GM12892 (cell line): ENCODE measurements around the gene CCDC88C.

Experiments
- DNase-seq: peaks from one replicate; pipeline ENCODE4 v3.0.0; 2011; ENCODE audit not compliant: insufficient read length
- FAIRE-seq: peaks from 2 replicates; lab custom pipeline; 2011; peaks lifted over from hg19 to GRCh38; lab: Jason Lieb, UNC
- POLR2A ChIP-seq: IDR thresholded peaks from 2 replicates; pipeline ENCODE4 v1.6.1; 2011; ENCODE audit warnings: low read depth, low read length, control low read depth
- POLR2AphosphoS5 ChIP-seq: IDR thresholded peaks from 2 replicates; pipeline ENCODE4 v1.6.1; 2011; ENCODE audit warnings: low read depth, low read length, control low read depth
- TAF1 ChIP-seq: IDR thresholded peaks from 2 replicates; pipeline ENCODE4 v1.6.1; 2011; ENCODE audit warnings: low read depth, mild to moderate bottlenecking, control low read depth, low read length, borderline replicate concordance

CCDC88C gene

DNA sequence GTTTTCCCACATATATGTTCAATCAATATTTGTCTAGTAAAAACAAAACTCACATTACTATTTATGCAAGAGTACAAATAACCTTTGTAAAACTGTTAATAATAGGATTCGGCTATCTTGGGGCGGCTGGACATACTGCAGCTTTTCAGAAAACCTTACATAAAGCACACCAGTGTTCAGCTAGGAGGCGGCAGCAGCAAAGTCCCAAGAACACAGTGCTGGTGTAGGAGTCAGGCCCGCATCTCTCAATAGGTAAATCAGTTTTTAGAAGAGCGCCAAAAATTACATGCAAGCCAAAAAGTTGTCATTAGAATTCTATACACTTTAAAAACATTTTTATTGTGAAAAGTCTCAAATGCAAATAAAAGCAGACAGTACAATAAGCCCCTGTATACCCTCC, 37.5 kb downstream of the CCDC88C start:
- TF ChIP-seq POLR2A (no peak), POLR2AphosphoS5 (no peak), TAF1 (no peak)
- no peak for DNase-seq
- no peak for FAIRE-seq

DNA sequence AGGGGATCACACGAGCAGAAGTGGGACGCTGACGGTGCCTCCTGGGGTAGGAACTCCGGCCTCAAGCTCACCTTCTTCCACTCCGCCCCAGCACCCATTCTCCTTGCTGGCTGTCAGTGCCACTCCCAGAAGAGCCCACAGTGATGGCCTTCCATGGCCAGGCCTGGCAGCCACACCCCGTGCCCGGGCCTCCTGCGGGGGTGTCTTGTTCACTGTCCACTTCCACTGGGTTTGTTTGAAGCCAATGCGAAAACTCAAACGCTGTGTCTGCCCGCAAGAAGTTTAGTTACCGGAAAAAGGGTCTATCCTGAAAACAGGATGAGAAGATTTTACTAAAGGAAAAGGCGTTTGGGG, 38.1 kb downstream of the CCDC88C start:
- FAIRE-seq = no peak
- DNase-seq = no peak
- TF ChIP-seq POLR2AphosphoS5 = no peak
- no peak for TF ChIP-seq TAF1
- no peak for TF ChIP-seq POLR2A

DNA sequence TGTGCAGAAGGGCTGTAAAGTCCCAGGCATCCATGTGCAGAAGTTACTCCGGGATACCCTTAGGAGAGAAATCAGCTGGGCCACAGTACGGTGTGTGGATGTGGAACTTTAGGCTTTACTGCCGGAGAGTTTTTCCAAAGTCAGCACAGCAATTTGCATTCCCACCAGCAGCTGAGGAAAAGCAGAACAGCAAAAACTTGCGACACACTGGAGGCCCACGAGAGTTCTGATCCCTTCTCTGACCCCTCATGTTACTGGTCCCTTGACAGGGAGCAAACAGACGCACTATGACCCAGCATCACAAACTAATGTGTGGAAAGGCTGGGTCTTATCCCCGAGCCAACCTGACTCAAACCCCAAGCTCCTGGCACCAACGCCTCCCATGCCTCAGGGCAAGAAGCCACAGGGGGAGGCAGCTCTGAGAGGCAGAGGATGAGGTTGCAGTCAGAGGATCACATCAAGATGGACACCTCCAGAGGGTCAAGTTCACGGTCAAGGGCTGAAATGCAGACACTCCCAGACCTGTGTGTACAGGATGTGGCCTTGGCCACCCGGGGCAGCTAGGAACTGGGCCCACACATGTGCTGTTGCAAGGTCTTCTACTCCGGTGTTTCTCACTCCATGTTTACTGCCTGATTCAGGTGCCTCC, 38.6 kb downstream of the CCDC88C start:
- DNase-seq (no peak), FAIRE-seq (peak; percentile 53)
- TF ChIP-seq TAF1 = no peak
- no peak for TF ChIP-seq POLR2AphosphoS5
- TF ChIP-seq POLR2A = no peak

DNA sequence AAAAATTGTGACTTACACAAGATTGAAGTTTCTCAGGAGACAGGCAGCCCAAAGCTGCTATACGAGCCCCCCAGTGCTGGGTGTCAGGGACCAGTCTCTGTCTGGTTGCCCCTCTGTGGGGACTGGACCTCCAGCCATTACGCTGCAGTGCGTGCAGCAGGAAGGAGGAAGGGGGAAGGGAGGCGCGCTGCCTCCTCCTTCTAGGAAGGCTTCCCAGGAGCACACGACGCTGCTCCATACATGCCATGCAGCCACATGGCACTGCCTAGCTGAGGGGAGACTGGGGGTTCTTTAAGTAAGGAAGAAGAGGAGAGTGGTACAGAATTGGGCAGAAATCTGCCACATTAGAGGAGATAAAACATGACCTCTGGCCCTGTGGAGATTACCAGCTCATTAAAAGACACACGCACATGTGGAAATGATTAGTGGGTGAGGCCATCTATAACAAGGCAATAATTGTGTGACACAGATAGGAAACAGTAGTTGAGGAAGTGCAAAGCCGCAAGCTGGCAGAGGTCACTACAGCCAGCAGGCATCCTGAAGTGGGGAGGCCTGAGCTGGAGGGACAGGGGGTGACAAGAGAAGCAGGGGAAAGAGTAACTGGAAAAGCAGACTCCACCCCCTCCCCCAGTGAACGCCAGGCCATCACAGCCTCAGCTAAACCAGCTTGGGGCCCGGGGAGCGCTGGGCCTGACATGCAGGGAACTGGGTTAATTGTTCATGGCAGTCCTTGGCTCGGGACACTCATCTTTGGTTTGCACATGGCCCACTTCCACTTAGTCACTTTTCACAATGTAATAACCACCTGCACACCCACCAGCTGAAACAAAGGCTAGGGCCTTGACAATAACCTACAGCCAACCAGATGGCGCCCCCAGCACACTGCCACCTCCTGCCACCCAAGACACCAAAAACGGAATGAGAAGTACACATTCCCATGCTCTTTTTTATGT, 39.6 kb downstream of the CCDC88C start:
- DNase-seq (no peak), FAIRE-seq (peak; percentile 82)
- TF ChIP-seq POLR2A = peak; percentile 44; the same call in 1 of the 2 replicates
- TF ChIP-seq TAF1 = no peak
- TF ChIP-seq POLR2AphosphoS5 = 0 out of 2 replicates have a peak, but pooled peaks have one; percentile 25

DNA sequence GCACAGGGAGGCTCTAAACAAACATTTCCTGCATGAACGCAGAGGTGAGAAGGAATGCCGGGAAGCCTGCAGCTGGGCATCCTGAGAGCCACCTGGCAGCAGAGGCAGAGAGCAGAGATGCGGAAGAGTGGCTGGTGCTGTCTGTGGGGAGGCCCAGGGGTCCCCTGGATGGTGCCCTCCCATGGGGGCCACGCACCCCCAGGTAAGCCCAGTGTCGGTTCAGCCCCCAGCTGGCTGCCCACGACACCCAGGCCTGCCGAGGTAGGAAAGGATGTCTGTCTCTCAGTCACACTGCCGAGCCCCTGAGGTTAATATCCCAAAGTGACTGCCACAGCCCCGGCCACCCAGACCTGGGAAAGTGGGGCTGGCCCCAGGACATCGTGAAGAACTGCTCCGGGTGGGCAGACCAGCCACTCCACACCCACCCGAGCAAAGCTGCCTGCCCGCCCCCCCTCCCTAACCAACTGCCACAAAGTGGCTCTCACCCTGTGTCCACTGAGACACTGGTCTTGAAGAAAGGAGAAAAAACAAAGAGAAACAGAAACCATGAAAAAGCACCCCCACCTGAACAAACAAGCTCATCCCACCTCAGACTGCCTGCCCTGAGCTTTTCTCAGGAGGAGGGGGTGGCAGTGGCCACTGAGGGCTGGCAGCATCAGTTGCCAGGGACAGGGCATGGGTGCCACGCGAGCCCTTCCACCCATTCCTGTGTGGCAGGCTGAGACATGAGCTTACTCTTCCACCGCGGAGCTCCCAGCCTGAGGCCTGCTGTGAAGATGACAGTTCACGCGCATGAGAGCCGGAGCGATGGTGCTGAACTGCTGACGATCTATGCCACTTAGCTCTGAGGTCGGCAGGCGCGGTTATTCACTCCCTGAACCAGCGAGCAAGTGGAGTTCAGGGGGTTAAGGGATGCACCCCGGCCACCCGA, 40.8 kb downstream of the CCDC88C start:
- DNase-seq = no peak
- FAIRE-seq = peak; percentile 75
- no peak for TF ChIP-seq POLR2A
- TF ChIP-seq POLR2AphosphoS5 = no peak
- no peak for TF ChIP-seq TAF1

DNA sequence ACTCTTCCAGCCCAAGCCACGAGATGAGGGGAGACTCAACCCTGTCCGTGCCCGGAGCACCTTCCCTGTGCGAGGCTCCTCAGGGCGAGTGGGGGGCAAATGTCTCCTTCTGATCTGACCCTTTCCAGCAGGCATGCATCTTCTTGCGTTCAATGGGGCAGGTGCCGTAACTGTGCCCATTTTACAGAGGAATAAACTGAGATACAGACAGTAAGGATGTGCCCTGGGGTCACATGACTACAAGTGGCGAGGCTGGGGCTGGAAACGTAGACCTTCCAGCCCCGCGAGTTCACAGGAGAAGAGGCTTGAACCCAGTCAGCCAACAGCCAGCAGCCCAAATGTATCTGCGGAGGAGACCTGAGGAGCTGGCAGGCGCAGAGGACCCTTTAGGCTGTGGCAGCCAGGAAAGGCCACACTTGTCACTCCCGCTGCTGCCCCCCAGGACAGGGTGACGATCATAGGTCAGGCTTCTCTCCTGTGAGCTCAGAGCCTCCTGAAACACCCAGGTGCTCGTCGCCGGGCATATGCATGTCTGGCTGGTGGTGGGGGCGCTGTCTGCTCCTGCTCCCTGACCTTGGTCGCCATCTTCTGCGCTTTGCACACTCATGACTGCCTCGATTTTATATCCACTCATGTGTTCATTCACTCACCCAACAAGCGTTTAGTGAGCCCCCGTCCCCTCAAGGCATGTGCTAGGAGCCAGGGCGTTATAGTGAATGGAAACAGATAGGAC, 41.7 kb downstream of the CCDC88C start:
- no peak for DNase-seq
- FAIRE-seq = no peak
- TF ChIP-seq TAF1 = no peak
- TF ChIP-seq POLR2A = no peak
- no peak for TF ChIP-seq POLR2AphosphoS5

DNA sequence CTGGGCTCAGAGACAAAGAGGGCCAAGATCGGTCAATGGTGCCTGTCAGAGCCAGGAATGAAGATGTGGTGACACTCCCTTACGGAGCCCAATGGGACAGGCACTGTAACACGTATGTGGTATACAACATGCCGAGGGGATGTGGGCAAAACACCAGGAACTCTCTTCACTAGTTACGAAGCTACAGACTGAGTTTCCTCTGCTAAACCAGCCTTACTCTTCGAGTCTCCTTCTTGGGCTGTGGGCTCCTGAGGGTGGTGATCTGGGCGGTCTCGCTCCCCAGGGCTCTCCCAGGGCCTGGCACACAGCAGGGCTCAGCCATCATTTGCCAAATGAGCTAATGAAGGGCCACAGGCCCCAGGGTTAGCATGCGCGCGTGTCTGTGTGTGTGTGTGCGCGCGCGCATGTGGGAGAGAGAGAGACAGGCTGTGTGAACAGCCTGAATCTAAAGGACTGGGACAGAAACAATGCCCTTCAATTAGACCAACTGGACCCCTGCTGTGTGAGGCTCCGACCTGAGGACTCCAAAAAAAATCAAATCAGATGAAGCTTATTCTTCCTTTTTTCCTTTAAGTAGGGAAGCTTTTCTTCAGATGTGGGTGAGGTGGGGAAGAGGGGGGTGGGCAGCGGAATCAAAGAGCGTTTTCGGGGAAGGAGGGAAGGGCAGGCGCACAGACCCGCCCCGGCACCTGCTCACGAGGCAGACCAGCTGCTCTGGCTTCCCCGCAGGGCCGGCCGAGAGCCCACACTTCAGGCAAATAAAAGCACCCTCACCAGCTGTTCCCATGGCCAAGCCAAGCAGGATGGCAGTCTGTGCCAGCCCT, 42.5 kb downstream of the CCDC88C start:
- FAIRE-seq (no peak), DNase-seq (no peak)
- TF ChIP-seq POLR2AphosphoS5 (no peak), TAF1 (no peak), POLR2A (no peak)

DNA sequence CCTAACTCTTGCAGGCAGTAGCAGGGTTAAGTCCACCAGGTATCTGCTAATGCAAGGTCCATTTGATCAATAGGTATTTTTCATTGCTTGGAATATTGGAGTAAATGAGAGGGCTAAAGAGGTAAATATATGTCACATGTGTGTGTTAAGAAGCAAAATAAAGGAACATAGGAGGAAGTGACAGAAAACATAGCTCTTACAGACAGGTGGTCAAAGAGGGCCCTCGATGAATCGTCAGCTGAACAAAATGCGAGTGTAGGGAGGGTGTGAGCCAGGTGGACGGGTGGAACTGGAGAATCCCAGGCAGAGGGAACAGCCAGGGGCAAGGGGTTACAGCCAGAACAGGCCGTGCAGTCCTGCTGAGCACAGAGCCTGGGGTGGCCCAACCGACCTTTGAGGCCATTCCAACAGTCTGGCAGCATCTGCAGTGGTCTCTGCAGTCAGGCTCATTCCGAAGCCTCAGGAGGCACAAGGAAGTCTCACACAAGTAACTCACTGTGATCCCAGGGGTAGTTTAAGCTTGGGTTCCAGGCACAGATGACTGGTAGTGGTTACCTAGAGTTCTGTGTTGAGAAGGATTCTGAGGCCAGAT, 43.2 kb downstream of the CCDC88C start:
- DNase-seq = no peak
- TF ChIP-seq POLR2A = no peak
- no peak for TF ChIP-seq TAF1
- TF ChIP-seq POLR2AphosphoS5 = no peak
- no peak for FAIRE-seq

DNA sequence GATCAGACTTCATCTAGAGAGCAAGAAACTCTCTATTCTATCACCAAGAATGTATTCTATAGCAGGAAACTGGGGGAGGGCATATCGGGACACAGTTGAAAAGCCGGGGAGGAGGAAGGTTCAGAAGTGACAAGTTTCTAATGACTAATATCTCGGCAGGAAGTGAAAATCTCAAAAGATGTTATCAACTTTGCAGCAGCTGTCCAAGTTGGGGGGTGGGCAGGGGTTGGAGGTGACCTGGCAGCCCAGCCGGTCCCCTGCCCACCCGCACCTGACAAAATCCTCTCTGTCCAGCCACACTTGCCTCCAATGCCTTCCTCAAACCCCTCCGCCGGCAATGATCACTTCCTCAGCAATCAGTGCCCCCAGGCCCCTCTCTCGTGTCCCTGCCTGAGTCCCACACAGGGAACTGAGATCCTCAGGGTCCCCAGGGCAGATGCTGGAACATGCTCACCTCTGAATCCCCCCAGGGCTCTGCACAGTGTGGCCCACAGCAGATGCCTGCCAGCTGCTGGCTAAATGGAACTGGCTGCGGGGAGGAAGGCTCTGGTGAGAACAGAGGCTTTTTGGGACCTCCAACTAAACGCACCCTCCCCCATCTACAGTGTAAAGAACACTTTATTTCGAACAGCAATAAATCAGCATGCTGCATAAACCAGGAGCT, 43.9 kb downstream of the CCDC88C start:
- DNase-seq (peak; percentile 75), FAIRE-seq (peak; percentile 92)
- TF ChIP-seq POLR2A (no peak; the same call in 1 of the 2 replicates), POLR2AphosphoS5 (no peak), TAF1 (no peak)
